ENCODE results near the gene RSPH10B.
"Not testable (repeated sequence)": the region's sequence is repeated elsewhere in the genome, so short reads cannot be mapped to it uniquely, and the experiment has no call there.

RSPH10B gene

DNA sequence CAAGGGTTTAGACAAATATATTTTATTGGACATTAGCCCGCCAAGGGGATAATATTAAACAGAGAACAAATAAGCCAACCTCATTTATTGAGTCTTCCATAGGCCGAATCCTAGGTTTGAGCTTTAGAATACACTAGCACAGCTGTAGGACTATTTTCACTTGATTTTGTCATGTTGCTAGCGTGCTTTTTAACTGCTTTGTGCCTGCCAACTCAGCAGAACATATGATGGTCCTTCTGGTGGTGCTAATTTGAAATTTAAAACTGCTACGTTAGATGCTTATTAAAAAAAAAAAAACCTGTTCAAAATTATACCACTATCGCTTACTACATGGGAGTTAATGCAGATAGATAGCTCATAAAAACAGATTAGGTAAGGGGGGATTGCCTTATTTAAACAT is 86.1 kb downstream of the RSPH10B start:
- not testable (repeated sequence) for H3K27me3 ChIP-seq (ENCODE audit: control insufficient read depth in 1 of 2, insufficient read depth in 2 of 2, low read length in 2 of 2); H3K9ac ChIP-seq (ENCODE audit: low read length in 2 of 2); H3K36me3 ChIP-seq (ENCODE audit: control insufficient read depth in 2 of 2, insufficient read depth in 2 of 2, low read length in 2 of 2); H3K27ac ChIP-seq (ENCODE audit: low read length); H3K4me1 ChIP-seq (ENCODE audit: control insufficient read depth, insufficient read depth, low read length); H3K9me3 ChIP-seq (ENCODE audit: control insufficient read depth in 2 of 2, low read length in 2 of 2); H3K4me3 ChIP-seq (ENCODE audit: low read length in 2 of 2)

DNA sequence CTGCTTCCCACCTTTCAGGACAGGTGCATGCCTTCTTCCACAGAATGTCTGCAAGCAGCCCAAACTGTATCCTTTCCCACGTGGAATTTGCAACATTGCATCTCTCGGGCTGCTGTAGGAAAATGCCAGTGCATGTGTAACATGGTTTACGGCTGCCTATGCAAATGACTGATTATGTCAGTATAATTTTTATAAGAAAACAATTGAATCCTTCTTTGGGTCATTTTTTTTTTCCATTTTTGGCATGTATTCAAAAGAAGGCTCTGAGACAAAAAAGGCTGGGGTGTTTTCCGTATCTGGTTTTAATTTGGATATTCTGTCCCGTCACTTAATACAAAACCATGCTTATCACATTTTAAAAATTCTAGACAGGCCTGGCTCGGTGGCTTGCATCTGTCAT is 90.4 kb downstream of the RSPH10B start:
- H3K4me3 ChIP-seq (ENCODE audit: low read length in 2 of 2); H3K36me3 ChIP-seq (ENCODE audit: control insufficient read depth in 2 of 2, insufficient read depth in 2 of 2, low read length in 2 of 2); H3K4me1 ChIP-seq (ENCODE audit: control insufficient read depth, insufficient read depth, low read length); H3K27me3 ChIP-seq (ENCODE audit: control insufficient read depth in 1 of 2, insufficient read depth in 2 of 2, low read length in 2 of 2); H3K9me3 ChIP-seq (ENCODE audit: control insufficient read depth in 2 of 2, low read length in 2 of 2); H3K9ac ChIP-seq (ENCODE audit: low read length in 2 of 2); H3K27ac ChIP-seq (ENCODE audit: low read length): not testable (repeated sequence)

DNA sequence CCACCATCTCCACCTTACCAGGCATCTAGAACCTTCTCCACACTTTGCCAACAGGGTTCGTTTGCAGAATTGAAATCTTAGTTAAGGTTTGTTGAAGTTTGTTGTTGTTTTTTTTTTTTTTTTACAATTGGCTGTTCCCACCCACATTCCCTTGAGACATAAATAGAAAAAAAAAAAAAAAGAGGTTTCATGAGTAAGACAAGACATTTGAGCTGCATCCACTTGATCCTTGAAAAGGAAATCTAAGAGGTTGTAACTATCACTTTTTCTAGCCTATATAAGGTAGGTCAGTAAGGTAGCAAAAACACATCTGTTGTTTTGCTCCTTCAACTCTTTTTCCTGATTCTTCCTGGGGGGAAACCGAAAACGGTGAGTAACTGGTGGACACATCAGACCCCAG is 90.9 kb downstream of the RSPH10B start:
- not testable (repeated sequence) for H3K4me3 ChIP-seq (ENCODE audit: low read length in 2 of 2); H3K27ac ChIP-seq (ENCODE audit: low read length); H3K9ac ChIP-seq (ENCODE audit: low read length in 2 of 2); H3K4me1 ChIP-seq (ENCODE audit: control insufficient read depth, insufficient read depth, low read length); H3K27me3 ChIP-seq (ENCODE audit: control insufficient read depth in 1 of 2, insufficient read depth in 2 of 2, low read length in 2 of 2); H3K9me3 ChIP-seq (ENCODE audit: control insufficient read depth in 2 of 2, low read length in 2 of 2); H3K36me3 ChIP-seq (ENCODE audit: control insufficient read depth in 2 of 2, insufficient read depth in 2 of 2, low read length in 2 of 2)

Data from stomach smooth muscle (tissue), 2 donors.